ENCODE data around the gene IL4R. TPM values are rescaled to one million over a fixed set of nuclear protein-coding genes. Genes with fewer than 3 reads are reported as not detected.
A peak's percentile ranks its signal among the peaks of the same experiment; 100 is the strongest.

Gene IL4R
- total and polyA plus RNA-seq, 2 donors (not counting 1 experiment from before 2014, with no cell fraction given): 17.1 to 23.6 TPM

GRCh38 chr16:27335349-27336053, 21.7 kb downstream of the IL4R start:
- Histone ChIP-seq H3K4me1 (ENCODE audit: control insufficient read depth, extremely low read depth, insufficient read depth, low read length) (peaks cover 9% of the 10 kb centered on the region), H3K9me3 (ENCODE audit: control insufficient read depth, insufficient read depth, low read depth, low read length) (no peaks in the 10 kb centered on the region), H2AFZ (ENCODE audit: low read length) (no peak overlapping the region), H3K27ac (ENCODE audit: insufficient read depth, low read length) (peak overlapping the region; percentile 51), H3K36me3 (ENCODE audit: control insufficient read depth, insufficient read depth, low read length) (peaks cover 3% of the 10 kb centered on the region), H4K20me1 (ENCODE audit: control insufficient read depth, extremely low read depth, insufficient read depth, low read length) (no peaks in the 10 kb centered on the region), H3K27me3 (ENCODE audit: control insufficient read depth, insufficient read depth, low read length) (no peaks in the 10 kb centered on the region), H3K9ac (ENCODE audit: insufficient read depth, low read length) (no peak overlapping the region), H3K79me2 (ENCODE audit: control insufficient read depth, insufficient read depth, low read length) (peaks cover 11% of the 10 kb centered on the region), H3K4me2 (ENCODE audit: extremely low read depth, insufficient read depth, low read length) (no peak overlapping the region), H3K4me3 (replicated peaks in 1 of 4; ENCODE audit: control extremely low read depth in 1 of 4, insufficient read depth in 1 of 4, low read depth in 3 of 4, low read length in 4 of 4) (no peak overlapping the region)
- peak in 1 of 2 donors; percentile 36 for DNase-seq (ENCODE audit: low read depth in 2 of 2)
- TF ChIP-seq CTCF (conservative IDR thresholded peaks at IDR 0.05 in 1 of 2, IDR thresholded peaks at IDR 0.05 in 1 of 2; ENCODE audit: low read depth in 1 of 2, low read length in 2 of 2): no peak
- no peak for TF ChIP-seq EZH2 (IDR thresholded peaks at IDR 0.05; ENCODE audit: low read length, missing control alignments)

- no peak overlapping the region for H3K4me3 ChIP-seq (replicated peaks in 1 of 4; ENCODE audit: control extremely low read depth in 1 of 4, insufficient read depth in 1 of 4, low read depth in 3 of 4, low read length in 4 of 4)
- peaks cover 9% of the 10 kb centered on the region for H3K36me3 ChIP-seq (ENCODE audit: control insufficient read depth, insufficient read depth, low read length)
- no peak overlapping the region for H2AFZ ChIP-seq (ENCODE audit: low read length)
- peaks cover 5% of the 10 kb centered on the region for H3K4me1 ChIP-seq (ENCODE audit: control insufficient read depth, extremely low read depth, insufficient read depth, low read length)
- H3K4me2 ChIP-seq (ENCODE audit: extremely low read depth, insufficient read depth, low read length): no peak overlapping the region
- H4K20me1 ChIP-seq (ENCODE audit: control insufficient read depth, extremely low read depth, insufficient read depth, low read length): no peaks in the 10 kb centered on the region
- H3K9me3 ChIP-seq (ENCODE audit: control insufficient read depth, insufficient read depth, low read depth, low read length): no peaks in the 10 kb centered on the region
- DNase-seq (ENCODE audit: low read depth in 2 of 2): no peak
- H3K79me2 ChIP-seq (ENCODE audit: control insufficient read depth, insufficient read depth, low read length): peaks cover 7% of the 10 kb centered on the region
- no peak for TF ChIP-seq CTCF (conservative IDR thresholded peaks at IDR 0.05 in 1 of 2, IDR thresholded peaks at IDR 0.05 in 1 of 2; ENCODE audit: low read depth in 1 of 2, low read length in 2 of 2)
- no peak for TF ChIP-seq EZH2 (IDR thresholded peaks at IDR 0.05; ENCODE audit: low read length, missing control alignments)
- no peak overlapping the region for H3K9ac ChIP-seq (ENCODE audit: insufficient read depth, low read length)
- no peaks in the 10 kb centered on the region for H3K27me3 ChIP-seq (ENCODE audit: control insufficient read depth, insufficient read depth, low read length)
- H3K27ac ChIP-seq (ENCODE audit: insufficient read depth, low read length): no peak overlapping the region
These were observed 23.2 kb downstream of the IL4R start for GRCh38 chr16:27337024-27337423.

- Histone ChIP-seq H3K4me3 (replicated peaks in 1 of 4; ENCODE audit: control extremely low read depth in 1 of 4, insufficient read depth in 1 of 4, low read depth in 3 of 4, low read length in 4 of 4) (no peak overlapping the region), H3K79me2 (ENCODE audit: control insufficient read depth, insufficient read depth, low read length) (peaks cover 4% of the 10 kb centered on the region), H3K27ac (ENCODE audit: insufficient read depth, low read length) (no peak overlapping the region), H3K4me2 (ENCODE audit: extremely low read depth, insufficient read depth, low read length) (no peak overlapping the region), H3K9me3 (ENCODE audit: control insufficient read depth, insufficient read depth, low read depth, low read length) (no peaks in the 10 kb centered on the region), H3K9ac (ENCODE audit: insufficient read depth, low read length) (no peak overlapping the region), H3K36me3 (ENCODE audit: control insufficient read depth, insufficient read depth, low read length) (peaks cover 13% of the 10 kb centered on the region), H2AFZ (ENCODE audit: low read length) (no peak overlapping the region), H4K20me1 (ENCODE audit: control insufficient read depth, extremely low read depth, insufficient read depth, low read length) (no peaks in the 10 kb centered on the region), H3K4me1 (ENCODE audit: control insufficient read depth, extremely low read depth, insufficient read depth, low read length) (peaks cover 5% of the 10 kb centered on the region), H3K27me3 (ENCODE audit: control insufficient read depth, insufficient read depth, low read length) (no peaks in the 10 kb centered on the region)
- TF ChIP-seq EZH2 (IDR thresholded peaks at IDR 0.05; ENCODE audit: low read length, missing control alignments): no peak
- no peak for TF ChIP-seq CTCF (conservative IDR thresholded peaks at IDR 0.05 in 1 of 2, IDR thresholded peaks at IDR 0.05 in 1 of 2; ENCODE audit: low read depth in 1 of 2, low read length in 2 of 2)
- DNase-seq (ENCODE audit: low read depth in 2 of 2): no peak
These were observed 25.4 kb downstream of the IL4R start for GRCh38 chr16:27339180-27339579.

Measured in fibroblast of lung (primary cell).